ENCODE results near the gene POFUT1.

Gene POFUT1

GRCh38 chr20:32186506-32186905, 21.2 kb upstream of the POFUT1 start:
- H3K4me1 ChIP-seq (ENCODE audit: control insufficient read depth, insufficient read depth, low read length), result no peaks in the 10 kb centered on the region
- no peak overlapping the region for H3K27ac ChIP-seq (ENCODE audit: extremely low read depth, low read depth, low read length)
- CTCF ChIA-PET, result interaction anchor here (0.7 kb wide), 2 partner anchors 284 to 605 kb away, joined by 3 read pairs; no protein-coding TSS in a partner anchor
- TF ChIP-seq, protein P1, sequence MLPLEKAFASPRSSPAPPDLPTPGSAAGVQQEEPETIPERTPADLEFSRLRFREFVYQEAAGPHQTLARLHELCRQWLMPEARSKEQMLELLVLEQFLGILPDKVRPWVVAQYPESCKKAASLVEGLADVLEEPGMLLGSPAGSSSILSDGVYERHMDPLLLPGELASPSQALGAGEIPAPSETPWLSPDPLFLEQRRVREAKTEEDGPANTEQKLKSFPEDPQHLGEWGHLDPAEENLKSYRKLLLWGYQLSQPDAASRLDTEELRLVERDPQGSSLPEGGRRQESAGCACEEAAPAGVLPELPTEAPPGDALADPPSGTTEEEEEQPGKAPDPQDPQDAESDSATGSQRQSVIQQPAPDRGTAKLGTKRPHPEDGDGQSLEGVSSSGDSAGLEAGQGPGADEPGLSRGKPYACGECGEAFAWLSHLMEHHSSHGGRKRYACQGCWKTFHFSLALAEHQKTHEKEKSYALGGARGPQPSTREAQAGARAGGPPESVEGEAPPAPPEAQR (tag by site-specific recombination; IDR thresholded peaks at IDR 0.05), result no peak
- TF ChIP-seq ZNF768 (tag by site-specific recombination; IDR thresholded peaks at IDR 0.05) (no peak), HOXA7 (CRISPR knock-in tag; IDR thresholded peaks at IDR 0.05; ENCODE audit: borderline replicate concordance) (no peak), ZNF610 (tag by site-specific recombination; IDR thresholded peaks at IDR 0.05; ENCODE audit: borderline replicate concordance) (no peak), ZNF521 (tag by site-specific recombination; IDR thresholded peaks at IDR 0.05) (no peak)
- TF ChIP-seq, protein P2, sequence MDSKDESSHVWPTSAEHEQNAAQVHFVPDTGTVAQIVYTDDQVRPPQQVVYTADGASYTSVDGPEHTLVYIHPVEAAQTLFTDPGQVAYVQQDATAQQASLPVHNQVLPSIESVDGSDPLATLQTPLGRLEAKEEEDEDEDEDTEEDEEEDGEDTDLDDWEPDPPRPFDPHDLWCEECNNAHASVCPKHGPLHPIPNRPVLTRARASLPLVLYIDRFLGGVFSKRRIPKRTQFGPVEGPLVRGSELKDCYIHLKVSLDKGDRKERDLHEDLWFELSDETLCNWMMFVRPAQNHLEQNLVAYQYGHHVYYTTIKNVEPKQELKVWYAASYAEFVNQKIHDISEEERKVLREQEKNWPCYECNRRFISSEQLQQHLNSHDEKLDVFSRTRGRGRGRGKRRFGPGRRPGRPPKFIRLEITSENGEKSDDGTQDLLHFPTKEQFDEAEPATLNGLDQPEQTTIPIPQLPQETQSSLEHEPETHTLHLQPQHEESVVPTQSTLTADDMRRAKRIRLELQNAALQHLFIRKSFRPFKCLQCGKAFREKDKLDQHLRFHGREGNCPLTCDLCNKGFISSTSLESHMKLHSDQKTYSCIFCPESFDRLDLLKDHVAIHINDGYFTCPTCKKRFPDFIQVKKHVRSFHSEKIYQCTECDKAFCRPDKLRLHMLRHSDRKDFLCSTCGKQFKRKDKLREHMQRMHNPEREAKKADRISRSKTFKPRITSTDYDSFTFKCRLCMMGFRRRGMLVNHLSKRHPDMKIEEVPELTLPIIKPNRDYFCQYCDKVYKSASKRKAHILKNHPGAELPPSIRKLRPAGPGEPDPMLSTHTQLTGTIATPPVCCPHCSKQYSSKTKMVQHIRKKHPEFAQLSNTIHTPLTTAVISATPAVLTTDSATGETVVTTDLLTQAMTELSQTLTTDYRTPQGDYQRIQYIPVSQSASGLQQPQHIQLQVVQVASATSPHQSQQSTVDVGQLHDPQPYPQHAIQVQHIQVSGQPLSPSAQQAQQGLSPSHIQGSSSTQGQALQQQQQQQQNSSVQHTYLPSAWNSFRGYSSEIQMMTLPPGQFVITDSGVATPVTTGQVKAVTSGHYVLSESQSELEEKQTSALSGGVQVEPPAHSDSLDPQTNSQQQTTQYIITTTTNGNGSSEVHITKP (tag by site-specific recombination; IDR thresholded peaks at IDR 0.05), result no peak
- no peaks in the 10 kb centered on the region for H3K9me3 ChIP-seq (ENCODE audit: control insufficient read depth, insufficient read depth, low read depth, low read length)
- peaks cover 0 to 16% of the 10 kb centered on the region in 2 experiments; a peak in 1 of 3 replicates for H3K36me3 ChIP-seq (ENCODE audit: control insufficient read depth in 2 of 2, insufficient read depth in 1 of 2, low read length in 2 of 2)
- no peak overlapping the region for H3K4me3 ChIP-seq (ENCODE audit: low read depth, low read length)
- POLR2A ChIA-PET, result no interaction called here

GRCh38 chr20:32188376-32189122, 19.1 kb upstream of the POFUT1 start:
- ChIA-PET CTCF (interaction anchor here (0.6 to 0.9 kb wide), 2 partner anchors 49 to 253 kb away, joined by 3 read pairs; no protein-coding TSS in a partner anchor), POLR2A (no interaction called here)
- no peak overlapping the region for H3K27ac ChIP-seq (ENCODE audit: extremely low read depth, low read depth, low read length)
- H3K36me3 ChIP-seq (ENCODE audit: control insufficient read depth in 2 of 2, insufficient read depth in 1 of 2, low read length in 2 of 2), result peaks cover 0 to 30% of the 10 kb centered on the region in 2 experiments; a peak in 1 of 3 replicates
- TF ChIP-seq ZNF664 (tag by site-specific recombination; IDR thresholded peaks at IDR 0.05) (no peak), ZNF398 (tag by site-specific recombination; IDR thresholded peaks at IDR 0.05) (no peak), ZNF621 (tag by site-specific recombination; IDR thresholded peaks at IDR 0.05) (no peak), ZNF449 (tag by site-specific recombination; IDR thresholded peaks at IDR 0.05) (no peak), WT1 (tag by site-specific recombination; IDR thresholded peaks at IDR 0.05) (no peak), ZNF501 (tag by site-specific recombination; IDR thresholded peaks at IDR 0.05) (no peak), ZNF596 (tag by site-specific recombination; IDR thresholded peaks at IDR 0.05) (no peak), ZBTB1 (tag by site-specific recombination; IDR thresholded peaks at IDR 0.05) (no peak), SALL2 (tag by site-specific recombination; IDR thresholded peaks at IDR 0.05; ENCODE audit: borderline replicate concordance) (no peak), ZFP69B (tag by site-specific recombination; IDR thresholded peaks at IDR 0.05) (no peak), ZNF48 (tag by site-specific recombination; IDR thresholded peaks at IDR 0.05) (no peak), ZNF335 (tag by site-specific recombination; conservative IDR thresholded peaks at IDR 0.05) (no peak), ZNF843 (tag by site-specific recombination; IDR thresholded peaks at IDR 0.05) (no peak)
- TF ChIP-seq, protein P3, sequence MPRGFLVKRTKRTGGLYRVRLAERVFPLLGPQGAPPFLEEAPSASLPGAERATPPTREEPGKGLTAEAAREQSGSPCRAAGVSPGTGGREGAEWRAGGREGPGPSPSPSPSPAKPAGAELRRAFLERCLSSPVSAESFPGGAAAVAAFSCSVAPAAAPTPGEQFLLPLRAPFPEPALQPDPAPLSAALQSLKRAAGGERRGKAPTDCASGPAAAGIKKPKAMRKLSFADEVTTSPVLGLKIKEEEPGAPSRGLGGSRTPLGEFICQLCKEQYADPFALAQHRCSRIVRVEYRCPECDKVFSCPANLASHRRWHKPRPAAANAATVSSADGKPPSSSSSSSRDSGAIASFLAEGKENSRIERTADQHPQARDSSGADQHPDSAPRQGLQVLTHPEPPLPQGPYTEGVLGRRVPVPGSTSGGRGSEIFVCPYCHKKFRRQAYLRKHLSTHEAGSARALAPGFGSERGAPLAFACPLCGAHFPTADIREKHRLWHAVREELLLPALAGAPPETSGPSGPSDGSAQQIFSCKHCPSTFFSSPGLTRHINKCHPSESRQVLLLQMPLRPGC (tag by site-specific recombination; IDR thresholded peaks at IDR 0.05), result no peak
- no peak overlapping the region for H3K4me3 ChIP-seq (ENCODE audit: low read depth, low read length)
- no peaks in the 10 kb centered on the region for H3K9me3 ChIP-seq (ENCODE audit: control insufficient read depth, insufficient read depth, low read depth, low read length)
- no peaks in the 10 kb centered on the region for H3K4me1 ChIP-seq (ENCODE audit: control insufficient read depth, insufficient read depth, low read length)
